Common myeloid progenitor, CD34-positive (primary cell): ENCODE measurements around the gene PRR5.

Experiments used
- CTCF ChIA-PET: fragments of 350-600 bp; sonication (Branson Sonifier 250); formaldehyde crosslinking; loops from one replicate; lab custom pipeline; 2021; ENCODE audit warnings: antibody characterized with exemption; lab: Charles Lee
- POLR2A ChIA-PET: fragments of 350-600 bp; sonication (Branson Sonifier 250); formaldehyde crosslinking; loops from one replicate; lab custom pipeline; 2021; ENCODE audit warnings: antibody characterized with exemption; lab: Charles Lee
- DNase-seq, 3 donors: peaks; one replicate each; pipeline versions ENCODE4 v3.0.0 to v3.0.0-alpha.2; 2013
- H3K27ac ChIP-seq, 2 experiments: 1 replicate in 1 of 2; 2 replicates in 1 of 2; pipeline ENCODE4 v1.7.0; 2013; ENCODE audit warnings: inconsistent platforms in 2 of 2, low read length in 2 of 2, mild to moderate bottlenecking in 2 of 2, low read depth in 1 of 2, moderate library complexity in 1 of 2; ENCODE audit not compliant: severe bottlenecking in 2 of 2, insufficient read depth in 1 of 2, poor library complexity in 1 of 2
- H3K27me3 ChIP-seq, 5 experiments: replicated peaks in 2 of 5; 1 replicate in 3 of 5; 2 replicates in 2 of 5; pipeline versions ENCODE4 v1.6.1 to v1.7.0; 2013; ENCODE audit warnings: low read length in 4 of 5, mild to moderate bottlenecking in 2 of 5, moderate library complexity in 2 of 5, inconsistent platforms in 1 of 5; ENCODE audit not compliant: insufficient read depth in 5 of 5, control insufficient read depth in 4 of 5
- H3K36me3 ChIP-seq, 4 experiments: 1 replicate in 2 of 4; 2 replicates in 2 of 4; pipeline versions ENCODE4 v1.6.1 to v1.7.0; 2013; ENCODE audit warnings: low read length in 3 of 4, control low read depth in 1 of 4, mild to moderate bottlenecking in 1 of 4; ENCODE audit not compliant: control insufficient read depth in 4 of 4, insufficient read depth in 4 of 4
- H3K4me1 ChIP-seq, 4 experiments: 1 replicate in 3 of 4; 2 replicates in 1 of 4; pipeline versions ENCODE4 v1.6.1 to v1.7.1; 2013; ENCODE audit warnings: low read length in 3 of 4, mild to moderate bottlenecking in 3 of 4, control low read depth in 1 of 4, inconsistent platforms in 1 of 4, moderate library complexity in 1 of 4; ENCODE audit not compliant: control insufficient read depth in 4 of 4, insufficient read depth in 4 of 4; ENCODE audit errors: control extremely low read depth in 1 of 4
- H3K4me3 ChIP-seq, 7 experiments: 1 replicate in 4 of 7; 2 replicates in 3 of 7; pipeline versions ENCODE4 v1.5.1 to v1.7.0; 2013; ENCODE audit warnings: mild to moderate bottlenecking in 7 of 7, low read length in 6 of 7, moderate library complexity in 6 of 7, inconsistent platforms in 2 of 7, low read depth in 2 of 7, control low read depth in 1 of 7; ENCODE audit not compliant: insufficient read depth in 4 of 7, control insufficient read depth in 1 of 7; ENCODE audit errors: extremely low read depth in 1 of 7
- H3K9me3 ChIP-seq, 5 experiments: 1 replicate in 4 of 5; 2 replicates in 1 of 5; pipeline versions ENCODE4 v1.6.1 to v1.7.1; 2013; ENCODE audit warnings: low read length in 4 of 5, mild to moderate bottlenecking in 2 of 5, inconsistent platforms in 1 of 5, low read depth in 1 of 5, moderate library complexity in 1 of 5; ENCODE audit not compliant: control insufficient read depth in 4 of 5, insufficient read depth in 2 of 5; ENCODE audit errors: control extremely low read depth in 1 of 5
- WGBS: methylation state at CpG from one replicate; pipeline ENCODE4 v1.1.5; 2013; ENCODE audit not compliant: insufficient coverage; 5-methylcytosine and 5-hydroxymethylcytosine counted together

Gene PRR5

GRCh38 chr22:44706488-44706887, 4.5 kb downstream of the PRR5 start:
- WGBS, result 93% methylated on average over 6 of the region's 8 CpGs
- POLR2A ChIA-PET, result no interaction called here

DNA sequence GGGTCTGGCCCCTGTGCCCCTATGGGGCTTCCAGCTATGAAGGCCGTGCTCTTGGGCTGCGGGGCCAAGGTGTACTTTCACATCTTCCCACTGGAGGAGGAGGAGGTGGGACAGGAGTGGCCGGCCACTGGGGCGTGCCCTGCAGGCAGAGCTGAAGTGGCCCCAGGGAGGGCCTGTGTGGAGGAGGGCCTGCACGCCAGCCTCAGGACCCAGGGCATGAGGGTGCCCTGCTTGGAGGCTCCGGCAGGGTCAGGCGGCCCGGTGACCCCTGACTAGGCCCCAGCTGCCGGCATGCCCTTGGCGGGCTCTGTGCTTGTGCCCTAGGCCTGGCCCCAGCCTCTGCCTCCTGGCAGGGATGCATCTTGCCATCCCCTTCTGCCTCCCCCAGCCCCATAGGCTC, 5.2 kb downstream of the PRR5 start:
- ChIA-PET POLR2A (no interaction called here), CTCF (interaction anchor here (0.6 to 1.5 kb wide), 2 partner anchors 22 to 45 kb away, joined by 3 to 4 read pairs; no protein-coding TSS in a partner anchor)
- no peak overlapping the region for H3K27ac ChIP-seq
- H3K27me3 ChIP-seq, result no peaks in the 10 kb centered on the region
- WGBS, result 96% methylated on average over 6 of the region's 10 CpGs
- H3K4me1 ChIP-seq, result peaks cover 0 to 36% (median 34%) of the 10 kb centered on the region in 4 experiments
- H3K4me3 ChIP-seq, result no peak overlapping the region
- no peak for DNase-seq
- no peaks in the 10 kb centered on the region for H3K9me3 ChIP-seq
- peaks cover 0 to 12% (median 2%) of the 10 kb centered on the region in 4 experiments for H3K36me3 ChIP-seq

More at GRCh38 chr22:44706488-44706887, 4.5 kb downstream of the PRR5 start:
- DNase-seq, result no peak
- Histone ChIP-seq H3K9me3 (no peaks in the 10 kb centered on the region), H3K36me3 (peaks cover 0 to 12% (median 2%) of the 10 kb centered on the region in 4 experiments), H3K4me1 (peaks cover 0 to 36% (median 34%) of the 10 kb centered on the region in 4 experiments), H3K4me3 (no peak overlapping the region), H3K27me3 (no peaks in the 10 kb centered on the region), H3K27ac (no peak overlapping the region)
- CTCF ChIA-PET, result interaction anchor here (1.5 kb wide), 1 partner anchor 23 kb away, joined by 4 read pairs; no protein-coding TSS in a partner anchor

DNA sequence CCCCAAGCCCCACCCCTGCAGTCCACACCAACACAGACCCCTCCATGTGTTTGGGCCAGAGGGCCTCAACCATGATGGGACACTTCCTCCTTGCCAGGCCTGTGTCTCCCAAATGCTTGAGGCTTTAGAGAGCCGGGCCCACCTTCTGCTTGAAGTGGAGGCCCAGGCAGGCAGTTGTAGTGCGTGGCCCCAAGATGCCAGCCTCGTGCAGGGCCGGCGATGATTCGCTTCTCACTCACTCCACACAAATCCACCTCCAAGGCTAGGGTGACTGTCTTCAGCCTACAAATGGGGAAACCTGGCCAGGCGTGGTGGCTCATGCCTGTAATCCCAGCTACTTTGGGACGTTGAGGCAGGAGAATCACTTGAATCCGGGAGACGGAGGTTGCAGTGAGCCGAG, 5.7 kb downstream of the PRR5 start:
- ChIA-PET CTCF (interaction anchor here (1.5 to 3.6 kb wide), 2 partner anchors 22 to 28 kb away, joined by 4 to 16 read pairs; no protein-coding TSS in a partner anchor), POLR2A (interaction anchor here (0.8 kb wide), 1 partner anchor 573 kb away, joined by 3 read pairs; no protein-coding TSS in a partner anchor)
- no peak overlapping the region for H3K27ac ChIP-seq
- no peaks in the 10 kb centered on the region for H3K27me3 ChIP-seq
- H3K4me1 ChIP-seq, result peaks cover 0 to 30% (median 28%) of the 10 kb centered on the region in 4 experiments
- H3K36me3 ChIP-seq, result peaks cover 0 to 12% (median 2%) of the 10 kb centered on the region in 4 experiments
- WGBS, result 100% methylated on average over 4 of the region's 11 CpGs
- H3K4me3 ChIP-seq, result no peak overlapping the region
- DNase-seq, result no peak
- H3K9me3 ChIP-seq, result no peaks in the 10 kb centered on the region

DNA sequence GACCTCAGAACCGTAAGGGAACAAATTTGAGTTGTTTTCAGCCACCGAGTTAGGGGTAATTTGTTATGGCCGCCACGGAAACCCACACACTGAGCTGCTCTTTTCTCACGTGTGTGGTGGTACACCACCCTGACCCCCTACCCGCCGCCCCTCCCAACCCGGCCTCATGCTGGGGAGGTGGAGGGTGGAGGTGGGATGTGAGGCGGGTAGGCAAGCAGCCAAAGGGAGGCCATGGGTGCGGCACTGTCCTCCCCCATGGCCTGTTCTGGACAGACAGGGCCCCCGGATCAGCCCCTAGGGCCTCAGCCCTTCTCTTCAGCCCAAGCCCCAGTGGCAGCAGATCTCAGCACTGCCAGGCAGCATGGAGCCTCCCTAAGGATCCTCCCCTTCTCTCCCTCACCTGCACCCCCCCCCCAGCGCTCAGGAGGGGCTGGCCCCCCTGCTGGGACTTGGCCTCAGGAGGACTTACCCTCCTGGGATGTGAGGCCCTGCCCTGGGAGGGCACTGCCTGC, 7.9 kb downstream of the PRR5 start:
- POLR2A ChIA-PET, result no interaction called here
- no peak overlapping the region for H3K27ac ChIP-seq
- H3K4me3 ChIP-seq, result peak overlapping the region in 1 of 7 experiments; percentile 13
- 90% methylated on average over 10 of the region's 12 CpGs for WGBS
- no peaks in the 10 kb centered on the region for H3K27me3 ChIP-seq
- H3K4me1 ChIP-seq, result peaks cover 0 to 28% (median 23%) of the 10 kb centered on the region in 4 experiments
- peaks cover 0 to 7% (median 4%) of the 10 kb centered on the region in 4 experiments for H3K36me3 ChIP-seq
- no peaks in the 10 kb centered on the region for H3K9me3 ChIP-seq
- no peak for DNase-seq
- CTCF ChIA-PET, result interaction anchor here (0.8 to 3.6 kb wide), 3 partner anchors 11 to 25 kb away, joined by 3 to 16 read pairs (median 3); no protein-coding TSS in a partner anchor

DNA sequence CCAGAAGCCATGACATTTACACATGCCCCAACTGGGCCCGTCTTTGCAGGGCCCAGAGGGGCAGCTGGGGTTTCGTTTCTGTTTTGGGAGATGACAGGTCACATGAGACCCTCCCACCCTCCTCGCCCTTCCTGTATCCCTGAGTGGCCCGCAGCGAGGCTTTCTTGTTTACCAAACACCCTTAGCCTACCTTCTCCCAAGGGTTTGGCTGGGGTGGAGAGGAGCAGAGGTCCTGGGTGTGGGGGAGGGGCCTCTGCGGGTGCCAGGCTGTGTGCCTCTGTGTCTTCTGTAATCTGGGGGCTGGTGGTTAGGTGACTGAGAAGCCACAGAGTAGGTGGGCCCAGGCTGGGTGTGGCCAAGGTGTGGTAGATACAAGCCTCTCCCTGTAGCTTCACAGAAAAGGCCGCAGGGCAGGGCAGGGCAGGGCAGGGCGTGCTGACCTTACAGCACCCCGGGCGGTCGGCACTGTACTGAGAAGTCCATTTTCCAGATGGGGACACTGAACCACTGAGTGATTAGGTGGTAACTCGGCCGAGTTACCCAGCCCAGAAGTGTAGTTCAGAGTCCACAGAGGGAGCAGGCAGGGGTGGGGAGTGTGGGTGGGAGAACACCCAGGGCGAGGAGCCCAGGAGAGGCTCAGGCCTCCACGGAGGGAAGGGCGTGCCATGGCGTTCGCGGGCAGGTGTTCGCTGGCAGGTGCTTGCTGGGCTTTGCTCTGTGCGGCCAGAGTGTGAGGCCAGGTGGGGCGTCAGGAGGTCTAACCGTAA, 8.7 kb downstream of the PRR5 start:
- peak overlapping the region in 1 of 7 experiments; percentile 13 for H3K4me3 ChIP-seq
- H3K27me3 ChIP-seq, result no peaks in the 10 kb centered on the region
- ChIA-PET POLR2A (no interaction called here), CTCF (interaction anchor here (0.8 to 3.6 kb wide), 2 partner anchors 13 to 25 kb away, joined by 3 to 16 read pairs; no protein-coding TSS in a partner anchor)
- peaks cover 0 to 28% (median 23%) of the 10 kb centered on the region in 4 experiments for H3K4me1 ChIP-seq
- peaks cover 0 to 12% (median 5%) of the 10 kb centered on the region in 4 experiments for H3K36me3 ChIP-seq
- no peaks in the 10 kb centered on the region for H3K9me3 ChIP-seq
- DNase-seq, result peak in 2 of 3 donors; percentile 37 to 42
- H3K27ac ChIP-seq, result no peak overlapping the region
- WGBS, result 75% methylated on average over 15 of the region's 23 CpGs

- ChIA-PET CTCF (interaction anchor here (3.6 kb wide), 1 partner anchor 24 kb away, joined by 16 read pairs; no protein-coding TSS in a partner anchor), POLR2A (no interaction called here)
- Histone ChIP-seq H3K9me3 (no peaks in the 10 kb centered on the region), H3K27me3 (no peaks in the 10 kb centered on the region), H3K36me3 (peaks cover 0 to 12% (median 5%) of the 10 kb centered on the region in 4 experiments), H3K4me1 (peaks cover 0 to 28% (median 23%) of the 10 kb centered on the region in 4 experiments), H3K27ac (no peak overlapping the region), H3K4me3 (no peak overlapping the region)
- 48% methylated on average over 3 of the region's 4 CpGs for WGBS
- peak in 1 of 3 donors; percentile 13 for DNase-seq
Observed at GRCh38 chr22:44711241-44711560, 9.2 kb downstream of the PRR5 start.
